GM04503 (cell line): Measurements from ENCODE around the gene LAGE3.
"Not testable (repeated sequence)": the region's sequence is repeated elsewhere in the genome, so short reads cannot be mapped to it uniquely, and the experiment has no call there.

Experiments used
- DNase-seq: peaks from one replicate; pipeline ENCODE4 v3.0.0-alpha.2; 2012; ENCODE audit warnings: low read depth

The LAGE3 gene

DNA sequence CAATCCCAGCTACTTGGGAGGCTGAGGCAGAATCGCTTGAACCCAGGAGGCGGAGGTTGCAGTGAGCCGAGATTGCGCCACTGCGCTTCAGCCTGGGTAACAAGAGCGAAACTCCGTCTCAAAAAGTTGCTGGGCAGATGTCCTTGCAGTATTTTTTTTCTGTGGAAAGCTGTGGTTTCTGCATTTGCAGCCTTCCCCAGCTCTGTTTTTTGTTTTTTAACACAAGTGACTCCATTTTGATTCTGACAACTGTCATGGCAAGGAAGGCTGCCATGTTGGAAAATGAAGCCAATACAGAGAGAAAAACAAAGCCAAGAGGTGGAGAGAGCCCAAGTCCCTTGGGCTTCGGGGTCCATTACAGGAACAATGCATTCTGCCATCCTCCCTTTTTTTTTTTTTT lies 23.0 kb upstream of the LAGE3 start:
- no peak for DNase-seq

GRCh38 chrX:154501423-154501822 lies 22.3 kb upstream of the LAGE3 start:
- DNase-seq = not testable (repeated sequence)

DNA sequence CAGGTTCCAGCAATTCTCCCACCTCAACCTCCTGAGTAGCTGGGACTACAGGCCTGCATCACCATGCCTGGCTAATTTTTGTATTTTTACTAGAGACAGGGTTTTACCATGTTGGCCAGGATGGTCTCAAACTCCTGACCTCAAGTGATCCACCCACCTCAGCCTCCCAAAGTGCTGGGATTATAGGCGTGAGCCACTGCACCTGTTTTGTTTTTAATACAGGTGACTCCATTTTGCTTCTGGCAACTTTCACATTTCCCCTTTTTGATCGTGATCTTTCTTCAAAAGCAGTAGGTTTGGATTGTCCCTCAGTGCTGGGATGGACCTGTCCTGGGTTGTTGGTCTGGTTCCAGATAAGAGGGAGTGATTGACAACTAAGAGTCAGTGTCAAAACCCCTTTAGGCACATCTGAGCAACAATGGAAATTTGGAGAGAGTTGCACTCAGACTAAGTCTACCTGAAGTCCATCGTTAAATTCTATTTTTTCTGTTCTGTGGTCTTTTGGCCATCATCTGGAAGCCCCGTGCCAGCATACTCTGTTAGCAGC lies 17.6 kb upstream of the LAGE3 start:
- DNase-seq = not testable (repeated sequence)

GRCh38 chrX:154495472-154495922 lies 16.4 kb upstream of the LAGE3 start:
- DNase-seq = no peak

- no peak for DNase-seq
Observed at GRCh38 chrX:154494715-154495114, 15.6 kb upstream of the LAGE3 start.

DNA sequence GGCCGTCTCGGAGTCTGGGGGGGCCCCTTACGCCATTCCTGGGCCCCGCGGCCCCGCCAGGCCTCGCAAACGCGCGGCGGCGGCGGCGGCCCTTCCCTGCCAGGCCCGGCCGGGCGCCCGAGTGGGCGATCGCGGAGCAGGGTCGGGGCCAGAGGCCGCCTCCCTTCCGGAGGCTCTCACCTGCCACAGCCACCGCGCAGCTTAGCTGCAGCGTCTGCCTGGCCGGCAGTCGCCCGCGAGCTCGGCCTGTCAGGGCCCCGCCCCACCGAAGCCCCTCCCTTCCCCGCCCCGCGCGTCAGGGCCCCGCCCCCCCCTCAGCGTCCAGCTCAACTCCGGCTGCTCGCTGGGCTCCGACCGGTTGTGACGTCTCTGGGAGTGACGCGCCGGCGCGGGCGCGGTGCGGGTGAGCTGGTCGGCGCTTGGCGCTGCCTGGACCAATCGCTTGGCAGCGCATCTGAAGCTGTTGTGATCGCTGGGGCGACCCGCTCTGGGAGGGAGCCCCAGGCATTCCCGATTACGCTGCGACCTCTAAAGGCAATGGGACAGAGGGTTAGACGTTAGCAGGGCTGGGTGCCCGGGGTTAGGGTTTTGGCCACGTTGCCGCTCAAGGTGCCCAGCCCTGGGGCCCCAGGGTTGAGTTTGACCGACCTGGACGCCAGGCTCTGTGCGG lies 11.5 kb upstream of the LAGE3 start, which contains the start of gene SLC10A3:
TSS of gene SLC10A3 (minus strand) at position 216 of the 670 bp plus-strand sequence. CDS start 1,689 bp downstream, outside the sequence.
- DNase-seq = peak; percentile 53

- no peak for DNase-seq
Observed at GRCh38 chrX:154490021-154490413, 10.9 kb upstream of the LAGE3 start.

DNA sequence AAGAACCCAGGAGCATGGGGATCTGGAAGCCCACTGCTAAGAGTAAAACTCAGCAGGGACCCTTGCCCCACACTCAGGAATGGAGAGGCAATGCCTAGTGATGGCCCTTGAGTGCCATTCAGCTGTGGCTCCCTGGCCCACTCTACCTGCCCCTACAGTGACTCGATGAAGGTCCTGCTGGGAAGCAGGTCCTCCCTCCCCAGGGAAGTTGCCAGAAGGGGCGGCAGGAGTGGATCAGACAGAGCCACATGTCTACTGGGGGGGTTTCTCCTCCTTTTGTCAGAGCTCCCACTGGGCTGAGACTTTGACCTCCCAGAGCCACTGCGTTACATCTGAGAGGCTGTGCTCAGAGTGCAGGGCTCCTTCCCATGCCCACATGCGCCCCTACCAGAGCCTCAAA lies 10.1 kb upstream of the LAGE3 start:
- DNase-seq = no peak

DNA sequence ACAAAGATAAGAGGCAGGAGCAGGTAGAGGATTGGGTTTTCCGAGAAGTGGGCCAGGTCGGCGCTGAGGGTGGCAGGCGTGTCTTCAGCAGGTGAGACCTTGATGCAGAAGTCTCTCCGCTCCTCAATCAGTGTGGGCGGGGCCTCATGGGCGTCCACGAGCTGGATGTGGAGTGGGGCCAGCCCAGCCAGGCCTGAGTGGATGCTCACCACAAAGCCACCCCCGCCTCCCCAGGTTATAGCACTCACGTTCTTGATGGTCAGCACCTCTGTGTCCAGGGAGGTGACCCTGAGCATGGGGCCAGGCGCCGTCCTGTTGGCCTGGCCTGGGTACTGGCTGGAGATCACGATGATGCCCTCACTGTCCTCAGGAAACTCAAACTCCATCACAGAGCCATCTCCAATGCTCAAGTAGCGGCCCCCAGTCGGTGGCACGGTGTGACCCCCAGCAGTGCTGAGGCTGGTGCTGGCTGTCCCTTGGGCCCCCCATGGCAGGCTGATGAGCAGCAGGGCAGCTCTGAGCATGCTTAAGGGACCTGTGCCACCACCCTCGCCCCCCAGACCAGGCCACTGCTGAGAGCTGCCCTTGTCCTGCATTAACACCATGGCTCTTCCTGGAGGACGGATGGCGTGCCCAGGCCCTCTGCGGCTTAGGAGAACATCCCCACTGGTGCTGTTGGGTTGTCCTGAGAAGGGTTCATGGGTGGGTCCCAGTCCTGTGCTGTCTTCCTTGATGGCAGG lies 9.4 kb upstream of the LAGE3 start:
- DNase-seq = no peak

- DNase-seq = no peak
Observed at GRCh38 chrX:154487518-154488290, 8.6 kb upstream of the LAGE3 start.

- DNase-seq = no peak
Observed at GRCh38 chrX:154486396-154487207, 7.5 kb upstream of the LAGE3 start, which contains the start of gene UBL4A. UBL4A (minus strand) TSS chrX:154486615; CDS start chrX:154486584, 31 bp downstream.

DNA sequence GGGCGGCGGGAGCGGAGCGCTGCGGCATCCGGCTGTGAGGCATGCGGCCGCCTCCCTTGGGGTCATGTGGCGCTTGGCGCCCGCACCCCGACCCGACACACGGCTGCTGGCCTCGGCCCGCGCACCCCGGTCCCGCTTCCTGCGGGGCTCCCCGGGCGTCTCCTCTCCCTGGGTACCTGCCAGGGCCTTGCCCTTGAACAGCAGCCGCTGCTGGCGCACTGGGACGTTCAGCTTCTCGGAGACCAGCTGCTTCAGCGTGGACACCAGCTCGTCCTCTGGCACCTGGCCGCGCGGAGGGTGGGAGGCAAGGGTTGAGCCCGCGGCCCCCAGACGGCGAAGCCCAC lies 6.9 kb upstream of the LAGE3 start:
- DNase-seq = no peak

GRCh38 chrX:154485150-154486051 lies 6.3 kb upstream of the LAGE3 start:
- DNase-seq = no peak

DNA sequence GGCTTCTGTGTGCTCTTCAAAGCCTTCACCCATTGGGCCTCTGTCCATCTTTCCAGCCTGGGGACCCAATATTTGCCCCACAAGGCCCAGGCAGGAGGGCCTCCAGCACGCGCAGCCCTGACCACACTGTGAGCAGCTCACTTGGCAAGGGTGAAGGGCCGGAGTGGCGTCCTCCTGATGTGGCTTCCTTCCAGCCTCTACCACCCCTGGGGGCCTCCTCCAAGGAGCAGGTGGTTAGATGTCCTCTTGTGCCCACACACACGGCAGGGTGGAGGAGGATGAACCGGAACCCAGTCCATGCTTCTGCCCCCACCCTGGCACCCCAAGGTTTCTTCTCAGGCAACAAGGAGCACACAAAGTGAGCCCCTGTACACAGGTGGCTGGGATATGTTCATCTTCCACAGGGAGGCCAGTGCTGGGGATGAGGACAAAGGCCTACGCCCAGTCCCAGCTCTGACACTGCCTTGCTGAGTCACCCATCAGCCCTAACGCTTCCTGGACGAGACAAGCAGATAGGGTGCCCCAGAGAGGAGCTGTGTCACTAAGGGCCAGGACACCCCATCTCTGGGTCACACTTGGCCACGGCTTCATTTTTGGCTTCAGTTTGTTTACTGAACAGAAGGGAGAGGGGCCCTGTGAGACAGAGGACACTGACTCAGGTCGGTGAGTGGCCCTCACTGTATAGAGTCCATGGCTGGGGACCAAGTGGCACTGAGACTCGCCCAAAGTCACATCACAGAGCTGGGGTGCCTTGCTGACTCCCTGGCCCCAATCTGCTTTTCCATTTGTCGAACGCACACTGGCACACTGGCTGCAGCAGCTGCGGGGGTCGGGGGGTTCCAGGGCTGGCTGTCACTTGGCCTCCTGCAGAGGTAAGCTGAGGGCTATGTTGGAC lies 5.4 kb upstream of the LAGE3 start:
- no peak for DNase-seq

DNA sequence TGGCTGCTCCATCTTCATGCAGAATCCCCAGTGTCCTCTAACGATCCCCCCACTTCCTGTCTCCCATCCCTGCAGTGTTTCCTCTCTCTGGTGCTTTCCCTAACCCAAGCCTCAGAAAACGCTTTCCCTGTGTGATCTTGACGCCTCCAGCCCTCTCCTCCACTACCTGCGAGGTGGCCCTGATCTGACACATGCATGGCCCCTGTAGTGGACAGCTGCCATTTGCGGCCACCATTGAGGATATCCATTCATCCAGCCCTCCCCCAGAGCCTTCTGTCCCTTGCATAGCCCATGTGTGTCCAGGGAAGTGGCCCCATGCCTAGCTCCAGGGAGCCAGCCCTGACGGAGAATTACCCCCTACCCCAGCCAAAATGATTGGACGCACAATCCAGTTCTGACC lies 4.2 kb upstream of the LAGE3 start:
- DNase-seq = no peak

DNA sequence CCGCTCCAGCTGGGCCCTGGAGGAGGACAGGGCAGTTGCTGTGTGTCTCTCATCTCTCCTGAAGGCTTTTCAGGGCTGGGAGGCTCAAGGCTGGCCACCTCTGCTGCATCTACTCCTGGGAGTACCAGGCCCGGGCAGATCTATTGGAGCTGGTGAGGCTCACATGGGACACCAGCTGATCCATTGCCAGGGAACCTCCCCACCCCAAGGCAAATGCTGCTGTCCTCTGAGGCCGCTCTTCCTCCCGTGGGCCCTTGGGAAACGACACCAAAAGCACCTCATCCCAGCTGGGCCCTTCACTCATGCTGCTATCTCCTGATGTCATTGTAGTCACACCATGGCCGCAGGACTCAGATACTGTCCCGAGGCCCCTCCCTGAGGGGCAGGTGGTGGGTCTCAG lies 3.7 kb upstream of the LAGE3 start:
- DNase-seq = no peak

DNA sequence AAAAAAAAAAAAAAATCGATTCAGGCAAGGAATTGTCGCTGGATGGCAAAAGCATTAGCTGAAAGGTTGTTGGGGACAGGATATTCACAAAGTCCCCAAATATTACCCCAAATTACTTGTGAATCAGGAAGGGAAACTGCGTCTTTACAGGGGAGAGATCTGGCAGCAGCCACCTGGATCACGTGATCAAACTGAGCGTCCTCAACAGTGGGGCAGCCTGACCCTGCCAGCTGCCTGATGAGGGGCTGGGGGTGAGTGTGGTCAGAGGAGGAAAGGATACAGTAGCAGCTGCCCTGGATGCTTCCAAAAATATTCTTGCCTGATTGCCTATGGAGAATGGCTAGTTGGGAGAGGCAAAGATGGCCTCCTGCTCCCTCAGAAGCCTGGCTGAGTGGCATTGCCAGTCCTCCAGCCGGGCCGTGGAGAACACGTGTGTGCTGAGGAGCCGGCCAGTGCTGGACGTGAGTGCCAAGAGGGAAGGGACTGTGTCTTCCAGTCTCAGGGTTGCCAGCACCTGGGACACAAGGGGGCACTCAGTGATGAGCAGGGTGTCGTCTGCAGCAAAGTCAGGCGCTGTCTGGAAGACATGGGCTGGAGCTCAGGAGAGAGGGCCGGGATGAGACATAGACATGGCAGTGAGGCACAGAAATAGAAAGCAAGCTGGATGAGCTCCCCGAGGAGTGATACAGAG lies 3.0 kb upstream of the LAGE3 start:
- no peak for DNase-seq

GRCh38 chrX:154481195-154481594 lies 2.1 kb upstream of the LAGE3 start:
- DNase-seq = no peak
